IPS-NIHi7 (cell line): Measurements from ENCODE around the gene LRP8.
A peak's percentile ranks its signal among the peaks of the same experiment; 100 is the strongest.

Source experiments
- DNase-seq: peaks from one replicate; pipeline ENCODE4 v3.0.0; 2012; ENCODE audit warnings: mixed read lengths; ENCODE audit errors: extremely low spot score

Gene LRP8

DNA sequence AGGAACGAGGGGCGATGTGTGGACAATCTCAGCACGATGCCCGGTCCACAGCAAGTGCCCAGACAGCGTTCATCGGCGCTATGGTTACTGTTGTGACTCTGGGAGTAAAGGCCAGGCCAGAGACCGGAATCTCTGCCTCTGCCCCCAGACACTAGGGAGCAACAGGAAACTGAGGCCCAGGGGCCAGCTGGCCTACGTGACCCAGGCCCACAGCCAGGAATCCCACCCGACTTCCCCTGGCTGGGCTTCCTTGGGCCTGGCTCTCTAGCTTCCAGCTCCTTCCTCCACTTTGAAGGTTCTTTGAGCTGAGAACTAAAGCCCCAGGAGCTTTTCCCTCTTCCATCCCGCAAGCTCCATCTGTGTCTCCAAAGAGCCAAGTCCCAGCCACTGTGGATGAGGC lies 4.6 kb downstream of the LRP8 start:
- DNase-seq, result no peak

DNA sequence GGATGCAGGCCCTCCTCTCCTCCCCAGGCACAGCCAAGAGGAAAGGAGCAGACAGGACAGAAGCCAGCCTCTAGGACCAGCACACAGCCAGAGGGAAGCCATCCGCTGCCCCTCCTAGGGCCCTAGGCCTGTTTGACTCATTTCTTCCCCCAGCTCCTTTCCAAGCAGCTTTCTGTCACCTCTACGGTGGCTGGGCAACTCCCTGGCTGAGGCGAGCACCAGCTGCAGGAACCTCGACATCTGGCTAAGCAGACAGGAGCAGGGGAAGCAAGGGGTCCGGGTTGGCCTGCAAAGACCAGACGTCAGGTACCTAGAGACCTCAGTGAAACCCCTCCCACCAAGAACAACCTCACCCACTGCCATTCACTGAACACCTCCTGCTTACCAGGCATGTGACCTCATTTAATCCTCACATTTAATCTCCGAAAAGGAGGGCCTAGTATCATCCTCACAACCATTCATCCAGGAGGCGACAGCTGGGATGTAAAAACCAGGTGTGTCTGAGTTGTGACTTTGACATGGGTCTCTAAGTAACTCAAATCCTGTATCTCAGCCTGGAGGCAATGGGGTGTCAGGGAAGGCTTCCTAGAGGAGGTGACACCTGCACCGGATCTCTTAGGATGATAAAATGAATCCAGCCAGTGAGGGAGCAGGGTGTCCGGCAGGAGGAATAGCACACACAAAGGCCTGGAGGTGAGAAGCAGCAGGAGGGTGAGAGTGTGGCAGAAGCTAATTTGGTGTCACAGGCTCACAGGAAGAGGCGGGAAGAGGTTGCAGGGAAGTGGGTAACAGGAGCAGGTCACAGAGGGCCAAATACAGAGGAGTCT lies 5.9 kb downstream of the LRP8 start:
- DNase-seq, result no peak

DNA sequence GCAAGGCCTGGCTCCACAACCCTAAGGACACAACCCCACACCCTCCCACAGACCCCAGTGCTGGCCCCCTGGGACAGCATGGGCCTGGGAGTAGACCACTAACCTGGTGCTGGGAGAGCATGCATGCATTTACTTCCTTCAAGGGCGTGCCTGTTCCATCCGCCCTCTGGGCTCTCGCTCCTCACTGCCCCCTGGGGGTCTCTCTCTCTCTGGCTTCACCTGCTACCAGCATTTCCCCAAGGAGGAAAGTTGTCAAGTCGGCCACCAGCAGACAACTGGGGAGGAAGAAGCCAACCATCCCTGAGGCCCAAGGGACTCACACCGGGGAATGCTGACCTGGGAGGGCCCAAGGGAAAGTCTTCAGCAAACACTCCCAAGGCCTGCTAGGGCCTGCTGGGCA lies 6.5 kb downstream of the LRP8 start:
- DNase-seq, result peak; percentile 71

DNA sequence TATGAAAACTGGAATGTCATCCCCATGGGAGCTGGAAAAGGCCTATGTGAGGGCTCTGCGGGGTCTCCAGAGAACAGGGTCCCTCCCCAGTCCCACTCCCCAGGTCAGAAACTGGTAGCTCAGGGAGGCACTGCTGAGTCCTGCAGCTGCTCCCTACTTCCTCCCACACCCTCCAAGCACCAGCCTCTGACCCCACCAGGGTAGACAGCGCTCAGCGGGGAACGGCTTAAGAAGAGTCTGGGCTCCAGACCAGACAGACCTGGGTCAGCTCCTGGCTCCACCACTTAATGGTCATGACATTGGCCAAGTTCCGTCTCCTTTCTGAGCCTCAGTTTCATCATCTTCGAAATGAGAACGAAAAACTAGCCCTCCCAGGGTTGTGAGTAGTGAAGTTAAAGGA lies 7.2 kb downstream of the LRP8 start:
- no peak for DNase-seq

DNA sequence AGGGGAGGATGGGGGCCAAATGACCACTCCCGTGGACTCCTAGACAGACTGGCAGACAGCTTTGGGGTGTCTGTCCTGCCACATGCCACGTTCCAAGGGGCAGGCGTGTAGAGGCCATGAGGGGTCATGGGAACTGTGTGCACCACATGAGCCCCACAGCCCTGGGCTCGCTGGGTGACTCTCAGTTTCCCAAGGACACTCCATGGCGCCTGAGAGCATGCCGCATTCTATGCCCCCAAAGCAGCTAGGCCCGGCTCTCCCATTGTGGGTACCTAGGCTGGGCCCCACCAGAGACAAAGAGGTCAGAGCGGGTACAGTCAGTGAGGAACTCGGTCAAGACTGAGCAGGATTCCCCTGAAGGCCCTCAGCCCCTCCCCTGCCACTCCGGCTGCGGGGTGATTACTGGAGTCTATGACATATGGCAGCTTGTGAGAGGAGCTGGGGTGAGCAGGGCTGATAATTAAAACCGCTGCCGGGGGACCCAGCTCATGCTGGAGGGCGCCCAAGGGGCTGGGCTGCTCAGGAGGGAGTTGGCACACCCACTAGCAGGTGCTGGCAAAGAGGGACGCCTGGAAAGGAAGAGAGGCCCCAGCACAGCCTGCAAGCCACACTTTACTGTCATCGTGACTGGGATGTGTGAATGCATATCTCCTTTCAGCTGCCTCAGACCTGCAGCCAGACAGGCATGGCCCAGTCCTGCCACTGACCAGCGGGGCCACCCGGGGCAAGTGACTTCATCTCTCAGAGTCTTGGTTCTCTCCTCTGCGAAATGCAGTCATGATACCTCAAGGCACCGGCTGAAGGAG lies 8.4 kb downstream of the LRP8 start:
- no peak for DNase-seq

DNA sequence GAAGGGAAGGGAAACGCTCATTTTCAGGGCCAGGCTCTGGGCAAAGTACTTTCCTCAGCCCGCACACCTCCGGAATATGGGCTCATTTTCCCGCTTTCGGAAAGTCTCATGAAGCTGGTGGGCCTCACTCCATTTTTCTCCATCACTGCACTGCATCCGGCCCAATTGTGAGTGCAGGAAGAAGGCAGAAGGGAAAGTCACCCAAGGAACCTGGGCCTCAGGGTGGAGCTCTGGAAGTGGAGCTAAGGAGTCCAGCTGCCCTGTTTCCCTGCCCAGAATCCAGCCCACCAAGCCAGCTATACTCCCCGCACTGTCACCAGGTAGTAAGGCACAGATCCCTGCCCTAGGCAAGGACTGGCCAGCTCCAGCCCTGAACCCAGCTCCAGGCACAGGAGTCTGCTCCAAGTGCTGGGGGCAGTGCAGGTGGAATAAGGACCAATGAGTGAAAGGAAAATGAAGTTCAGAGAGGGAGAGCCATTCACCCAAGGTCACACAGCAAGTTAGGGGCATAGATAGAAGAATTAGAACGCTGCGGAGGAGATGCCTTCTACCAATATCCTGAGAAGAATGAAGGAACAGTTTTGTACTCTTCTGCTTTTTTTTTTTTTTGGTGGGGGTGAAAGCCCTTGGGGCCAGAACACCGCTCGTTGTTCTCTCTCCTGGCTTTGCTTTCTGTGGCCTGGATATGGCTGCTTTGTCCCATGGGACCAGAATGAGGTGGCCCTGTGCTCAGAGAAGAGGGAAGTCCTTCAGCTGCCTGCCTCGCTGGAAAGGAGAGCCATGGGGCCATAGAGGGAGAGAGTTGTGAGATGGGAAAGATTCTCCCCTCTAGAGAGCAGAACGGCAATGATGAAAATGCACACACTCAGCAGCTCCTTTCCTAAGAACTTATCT lies 10.0 kb downstream of the LRP8 start:
- DNase-seq, result no peak

DNA sequence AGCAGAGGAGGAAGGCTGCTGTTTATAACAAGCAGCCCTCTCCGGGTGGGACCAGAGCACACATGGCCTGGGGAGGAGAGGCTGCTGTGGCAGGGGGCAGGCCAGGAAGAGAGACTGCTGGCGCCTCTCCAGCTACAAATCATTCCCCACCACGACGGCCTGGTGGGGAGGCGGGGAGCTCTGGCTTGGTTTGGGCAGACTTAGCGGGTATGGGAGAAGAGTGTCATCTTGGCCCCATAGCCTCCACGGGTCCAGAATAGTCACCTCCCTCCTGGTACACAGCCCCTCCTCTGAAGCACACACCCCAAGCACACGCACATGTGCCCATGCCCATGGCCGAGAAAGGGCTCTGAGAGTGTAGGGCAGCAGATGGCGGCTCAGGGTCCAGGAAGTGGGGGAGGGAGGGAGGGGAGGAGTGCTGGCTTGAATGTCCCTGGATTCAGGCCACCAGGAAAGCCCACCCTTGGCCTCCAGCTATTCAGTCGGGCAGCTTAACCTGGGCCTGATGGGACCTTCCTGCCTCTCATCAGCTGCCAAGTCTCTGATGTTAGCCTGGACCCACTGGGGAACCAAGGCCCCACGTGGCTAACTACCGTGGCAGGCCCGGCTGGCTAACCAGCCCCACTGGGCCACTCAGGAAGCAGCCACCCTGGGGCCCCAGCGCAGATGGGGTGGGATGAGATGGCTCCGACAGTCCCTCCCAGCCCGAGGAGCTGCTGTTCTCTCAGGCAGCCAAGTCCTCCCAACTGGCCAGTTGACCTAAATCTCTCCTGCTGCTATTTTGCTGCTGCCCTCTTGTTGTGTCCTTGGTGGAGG lies 10.9 kb downstream of the LRP8 start:
- no peak for DNase-seq

DNA sequence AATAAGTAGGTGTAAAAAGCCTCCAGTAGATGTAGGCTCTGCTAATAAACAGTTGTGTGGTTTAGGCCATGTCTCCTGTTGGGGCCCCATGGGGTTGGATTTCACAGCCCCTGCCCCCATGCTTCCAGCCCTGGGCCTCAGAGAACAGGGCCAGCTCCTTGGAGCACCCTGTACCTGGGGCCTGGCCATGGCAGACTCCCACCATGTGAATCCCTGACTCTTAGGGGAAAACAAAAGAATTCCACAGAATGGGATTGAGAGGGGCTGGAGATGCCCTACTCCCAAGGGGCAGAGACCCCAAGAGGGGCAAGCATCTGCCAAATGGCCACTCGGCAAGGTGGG lies 11.5 kb downstream of the LRP8 start:
- DNase-seq, result no peak

DNA sequence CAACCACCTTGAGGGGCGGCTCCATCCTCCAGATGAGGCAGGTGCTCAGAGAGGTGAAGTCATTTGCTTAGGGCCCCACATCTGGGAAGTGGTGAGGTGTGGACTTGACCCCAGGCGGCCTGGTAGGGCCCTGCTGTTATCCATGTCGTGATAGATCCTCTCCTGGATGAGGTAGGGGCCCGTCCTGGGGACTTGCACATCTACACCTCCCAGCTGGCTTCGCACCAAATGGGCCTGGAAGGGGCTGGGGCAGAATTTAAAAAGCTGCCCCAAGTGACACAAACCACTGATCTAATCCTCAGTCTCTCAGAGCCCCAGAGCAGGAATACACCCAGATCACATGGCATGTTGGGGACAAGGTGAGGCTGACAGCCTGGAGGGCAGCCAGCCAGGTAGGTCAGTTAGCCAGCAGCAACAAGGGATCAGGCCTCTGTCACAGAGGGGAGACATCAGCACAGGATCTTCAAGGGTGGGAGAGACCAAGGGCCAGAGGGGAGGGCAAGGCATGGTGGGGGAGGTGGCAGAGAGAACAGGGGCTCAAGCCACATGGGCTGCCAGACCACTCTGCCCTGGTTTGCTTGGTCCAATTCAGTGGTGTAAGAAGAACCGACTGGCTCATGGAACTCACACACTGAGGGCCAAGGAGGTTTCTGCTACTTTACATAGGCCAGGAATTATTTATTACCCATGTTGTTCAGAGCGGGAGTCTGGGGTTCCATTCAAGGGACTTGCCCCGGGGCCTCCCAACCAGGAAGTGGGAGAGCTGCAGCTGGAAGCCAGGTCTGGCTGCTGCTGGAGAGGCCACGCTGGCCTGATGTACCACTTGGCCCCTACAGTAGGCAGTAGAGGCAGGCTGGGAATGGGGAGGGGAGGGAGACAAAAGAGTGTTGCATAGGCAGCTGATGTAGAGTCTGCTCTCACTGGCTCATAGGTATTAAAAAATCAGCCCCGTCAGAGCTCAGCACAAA lies 12.1 kb downstream of the LRP8 start:
- peak; percentile 54 for DNase-seq

DNA sequence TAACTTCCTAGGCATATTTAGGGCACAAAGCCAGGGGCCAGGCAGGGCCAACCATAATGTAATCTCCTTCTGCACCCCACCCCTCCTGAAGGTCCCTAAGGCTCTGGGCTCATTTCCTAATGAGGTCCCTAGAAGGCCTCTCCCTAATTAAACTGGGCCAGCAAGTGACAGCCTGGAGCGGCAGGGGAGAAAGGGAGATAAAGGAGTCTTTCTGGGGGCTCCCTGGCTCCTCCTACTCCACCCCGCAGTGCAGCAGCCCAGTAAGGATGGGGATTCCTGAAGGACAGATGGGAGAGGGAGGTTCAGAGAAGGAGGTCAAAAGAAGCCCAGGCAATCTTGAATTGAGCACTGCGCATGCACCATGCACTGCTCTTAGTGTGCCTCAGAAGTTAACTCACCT lies 12.8 kb downstream of the LRP8 start:
- DNase-seq, result no peak

DNA sequence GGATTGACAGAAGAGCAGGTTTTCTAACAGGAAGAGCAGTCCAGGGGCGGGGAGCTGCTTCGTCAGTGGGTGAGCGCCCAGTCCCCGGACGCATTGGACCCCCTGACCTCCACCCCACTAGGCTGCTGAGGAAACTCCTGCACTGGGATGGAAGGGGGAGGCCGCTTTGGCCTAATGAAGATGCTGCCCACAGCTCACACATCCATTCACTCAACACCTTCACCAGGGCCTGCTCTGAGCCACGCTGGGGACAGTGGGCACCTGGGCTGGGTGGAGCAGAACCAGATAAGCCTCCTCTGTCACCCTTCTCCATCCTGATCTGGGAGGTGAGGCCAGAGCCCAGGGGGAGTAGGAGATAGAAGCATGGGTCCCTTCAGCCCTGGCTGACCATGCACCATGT lies 13.3 kb downstream of the LRP8 start:
- DNase-seq, result no peak

DNA sequence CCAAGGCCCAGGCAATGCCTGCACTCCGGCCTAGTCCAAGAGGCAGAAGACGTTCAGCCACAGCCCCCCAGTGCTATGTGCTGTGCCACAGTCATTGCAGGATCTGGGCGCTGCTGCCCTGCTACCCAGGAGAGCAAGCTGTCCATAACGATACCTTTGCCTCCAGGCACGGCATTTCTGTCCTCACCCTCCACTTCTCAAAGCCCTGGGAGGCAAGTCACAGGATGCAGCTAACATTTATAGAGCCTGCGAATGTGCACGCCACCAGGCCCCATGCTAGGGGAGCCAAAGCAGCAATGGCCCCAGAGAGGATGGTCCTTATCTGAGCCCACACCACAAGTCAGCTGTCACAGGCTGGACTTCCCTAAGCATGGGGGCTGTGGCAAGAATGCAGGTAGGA lies 13.8 kb downstream of the LRP8 start:
- no peak for DNase-seq

DNA sequence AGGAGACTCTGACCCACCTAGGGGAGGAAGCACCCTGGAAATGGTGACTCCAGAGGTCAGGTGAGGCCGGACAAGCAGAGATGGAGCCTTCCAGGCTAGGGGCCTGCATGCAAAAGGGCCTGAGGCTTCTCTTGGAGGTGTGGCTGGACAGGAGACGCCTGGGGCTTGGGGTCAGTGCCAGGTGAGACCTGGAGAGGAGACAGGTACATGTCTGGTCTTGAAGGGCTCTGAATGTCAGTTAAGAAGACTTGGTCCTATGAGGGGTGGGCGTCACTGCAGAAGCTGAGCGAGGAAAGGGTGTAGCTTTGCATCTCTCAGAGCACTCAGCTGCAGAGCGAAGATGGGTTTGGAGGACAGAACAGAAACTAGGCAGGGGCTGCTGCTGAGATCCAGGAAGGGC lies 14.3 kb downstream of the LRP8 start:
- DNase-seq, result no peak

DNA sequence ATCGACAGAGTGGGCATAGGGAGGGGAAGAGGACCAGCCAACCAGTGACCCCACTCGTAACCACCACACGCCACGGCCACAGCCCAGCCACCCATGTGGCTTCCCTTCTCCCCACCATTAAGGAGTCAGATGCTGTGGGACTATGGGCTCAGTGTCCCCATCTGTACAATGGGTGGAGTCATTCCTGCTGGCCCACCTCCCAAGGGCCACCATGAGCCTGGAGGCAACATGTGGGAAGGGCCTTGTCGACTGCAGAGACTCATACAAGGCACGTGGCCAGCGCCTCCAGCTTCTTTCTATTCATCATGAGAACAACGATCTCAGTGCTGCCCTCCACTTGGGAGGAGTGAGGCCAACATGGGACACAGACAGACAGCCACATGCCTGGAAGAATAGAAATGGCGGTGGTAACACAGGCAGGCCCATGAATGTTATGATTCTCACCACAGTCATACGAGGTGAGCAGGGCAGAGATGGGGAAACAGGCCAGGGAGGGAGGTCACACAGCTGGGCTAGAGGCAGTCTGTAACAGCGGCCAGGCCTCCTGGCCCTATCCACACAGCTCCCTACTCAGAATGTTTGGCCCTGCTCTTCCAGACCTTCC lies 16.1 kb downstream of the LRP8 start:
- no peak for DNase-seq

DNA sequence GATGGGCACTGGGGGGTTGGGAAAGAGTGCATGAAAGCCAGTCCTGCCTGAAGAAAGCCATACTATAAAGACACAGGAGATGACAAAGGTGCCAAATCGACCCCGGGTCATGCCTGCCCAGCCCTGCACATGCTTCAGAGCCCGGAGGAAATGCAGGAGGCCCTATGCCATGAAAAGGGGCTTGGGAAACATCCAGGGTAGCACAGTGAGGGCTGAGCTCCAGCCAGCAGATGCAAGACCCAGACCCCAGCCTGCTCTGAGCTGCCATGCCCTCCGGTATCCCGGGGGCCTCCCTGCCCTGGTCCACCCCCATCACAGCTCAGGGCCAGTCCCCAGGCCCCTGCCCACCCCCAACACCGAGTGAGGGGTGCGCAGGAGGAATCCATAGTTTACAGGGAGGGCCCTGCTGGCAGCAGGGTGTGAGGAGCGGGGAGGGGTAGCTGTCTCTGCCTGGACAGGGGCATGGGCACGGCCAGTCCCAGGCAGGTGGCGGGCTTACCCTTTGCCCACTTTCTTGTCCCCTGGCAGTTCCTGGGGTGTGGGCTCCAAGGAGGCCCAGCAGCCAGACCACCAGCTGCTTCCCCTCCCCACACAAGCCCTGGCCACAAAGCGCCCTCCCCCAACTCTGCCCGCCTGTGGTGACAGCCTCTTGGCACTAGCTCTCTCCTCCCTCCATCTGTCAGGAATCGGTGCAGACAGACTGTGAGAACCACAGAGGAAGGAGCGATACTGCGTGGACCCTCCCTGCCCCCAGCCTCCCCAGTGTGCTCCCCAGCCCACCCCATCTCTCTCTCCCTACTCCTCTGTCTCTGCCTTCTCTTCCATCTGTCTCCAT lies 16.8 kb downstream of the LRP8 start:
- DNase-seq, result no peak

DNA sequence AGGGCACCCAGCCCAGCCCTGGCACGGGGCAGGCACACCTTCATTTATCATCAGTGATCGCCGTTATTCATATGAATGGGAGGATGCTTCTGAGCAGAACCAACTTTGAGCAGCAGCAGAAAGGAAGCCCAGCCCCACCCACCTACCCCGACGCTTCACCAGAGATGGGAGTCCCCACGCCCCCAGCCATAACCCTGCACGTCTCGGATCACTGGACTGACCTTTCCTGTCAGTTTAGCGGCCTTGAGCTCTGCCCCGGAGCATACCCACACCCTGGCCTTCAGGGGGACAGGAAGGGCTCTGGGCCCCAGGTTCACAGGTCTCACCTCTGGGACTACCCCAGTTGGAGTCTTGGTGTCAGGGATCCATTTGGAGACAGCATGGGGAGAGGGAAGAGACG lies 18.1 kb downstream of the LRP8 start:
- no peak for DNase-seq

DNA sequence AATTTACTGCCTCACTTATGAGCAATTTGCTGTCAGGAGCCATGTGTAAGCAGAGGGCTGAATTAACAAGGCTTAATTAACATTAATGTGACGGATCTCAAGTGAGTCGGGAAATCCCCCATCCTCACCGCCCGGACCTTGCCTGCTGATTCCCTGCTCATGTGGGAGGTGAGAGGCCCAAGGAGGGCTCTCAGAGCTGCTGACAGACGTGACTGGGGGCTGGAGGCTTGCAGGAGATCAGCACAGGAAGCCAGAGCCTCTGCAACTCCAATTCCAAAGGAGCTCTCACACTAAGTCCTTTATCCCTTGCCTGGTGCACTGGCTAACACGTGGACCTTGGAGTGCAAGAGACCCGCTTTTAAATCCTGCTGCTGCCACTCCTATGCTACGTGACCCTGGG lies 19.4 kb downstream of the LRP8 start:
- no peak for DNase-seq

DNA sequence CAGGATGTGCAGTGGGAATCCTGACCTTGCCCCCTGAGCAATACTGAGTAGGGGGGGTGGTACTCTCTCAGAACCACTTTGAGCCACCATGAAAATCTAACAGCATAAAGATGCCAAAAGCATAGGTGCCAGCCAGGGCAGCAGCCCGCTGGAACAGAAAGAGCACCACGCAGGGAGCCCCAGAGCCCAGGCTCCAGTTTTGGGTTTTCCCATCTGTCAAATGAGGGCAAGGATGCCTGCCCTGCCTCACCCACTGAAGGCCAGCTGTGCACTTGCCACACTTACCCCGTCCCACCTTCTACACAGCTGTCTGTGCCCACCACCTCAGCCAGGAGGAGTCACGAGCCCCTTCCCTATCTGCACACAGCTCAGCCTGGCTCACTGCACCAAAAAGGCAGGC lies 20.8 kb downstream of the LRP8 start:
- DNase-seq, result no peak

DNA sequence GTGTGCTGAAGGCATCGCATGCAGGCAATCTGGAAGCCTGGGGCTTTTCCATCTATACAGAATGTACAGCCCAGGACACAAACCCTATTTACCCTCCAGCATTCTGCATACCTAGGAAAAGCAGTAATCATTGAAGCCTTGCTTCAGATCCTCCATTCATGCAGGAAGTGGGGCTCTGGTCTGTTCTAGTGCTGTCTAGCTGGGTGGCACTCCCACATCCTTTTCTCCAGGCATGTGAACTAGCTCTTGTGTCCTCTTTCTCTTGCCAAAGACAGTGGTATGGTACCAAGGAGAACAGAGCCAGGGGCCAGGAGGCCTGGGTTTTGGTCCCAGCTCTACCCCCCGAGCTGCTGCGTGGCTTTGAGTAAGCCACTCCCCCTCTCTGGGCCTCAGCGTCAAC lies 21.7 kb downstream of the LRP8 start:
- no peak for DNase-seq
